HUES64 (cell line): ENCODE measurements around the gene DMD.

ENCODE experiments used
- H3K27ac ChIP-seq: 2 replicates; pipeline ENCODE4 v1.7.0; 2013; ENCODE audit warnings: low read depth, low read length, inconsistent platforms
- H3K27me3 ChIP-seq: 2 replicates; pipeline ENCODE4 v1.6.1; 2013; ENCODE audit warnings: mild to moderate bottlenecking, low read length; ENCODE audit not compliant: insufficient read depth
- H3K36me3 ChIP-seq: 2 replicates; pipeline ENCODE4 v1.6.1; 2013; ENCODE audit warnings: mild to moderate bottlenecking, low read length; ENCODE audit not compliant: insufficient read depth
- H3K4me1 ChIP-seq: 2 replicates; pipeline ENCODE4 v1.6.1; 2013; ENCODE audit warnings: mild to moderate bottlenecking, low read length, moderate library complexity; ENCODE audit not compliant: insufficient read depth
- H3K4me3 ChIP-seq: 2 replicates; pipeline ENCODE4 v1.5.1; 2013; ENCODE audit warnings: mild to moderate bottlenecking, low read length, moderate library complexity
- H3K9ac ChIP-seq: 2 replicates; pipeline ENCODE4 v1.6.1; 2013; ENCODE audit warnings: mild to moderate bottlenecking, low read depth, low read length
- H3K9me3 ChIP-seq: 2 replicates; pipeline ENCODE4 v1.6.1; 2013; ENCODE audit warnings: low read depth, low read length; ENCODE audit not compliant: insufficient read depth
- WGBS: fragments of 150-250, 120-280 bp; methylation state at CpG from one replicate; pipeline ENCODE4 v1.1.7; 2013; ENCODE audit warnings: missing lambda C conversion rate; 5-methylcytosine and 5-hydroxymethylcytosine counted together

The DMD gene

GRCh38 chrX:32421266-32421665 is 790.1 kb downstream of the DMD start:
- H3K4me3 ChIP-seq, result no peak overlapping the region
- no peaks in the 10 kb centered on the region for H3K9me3 ChIP-seq
- no peak overlapping the region for H3K27ac ChIP-seq
- H3K9ac ChIP-seq, result no peak overlapping the region
- H3K4me1 ChIP-seq, result no peaks in the 10 kb centered on the region
- H3K36me3 ChIP-seq, result no peaks in the 10 kb centered on the region
- 86% methylated on average over 3 of the region's 3 CpGs for WGBS
- no peaks in the 10 kb centered on the region for H3K27me3 ChIP-seq

GRCh38 chrX:32408389-32408788 is 803.0 kb downstream of the DMD start:
- Histone ChIP-seq H3K36me3 (no peaks in the 10 kb centered on the region), H3K4me3 (no peak overlapping the region), H3K9me3 (no peaks in the 10 kb centered on the region), H3K9ac (no peak overlapping the region), H3K27me3 (no peaks in the 10 kb centered on the region), H3K27ac (no peak overlapping the region), H3K4me1 (no peaks in the 10 kb centered on the region)
- 54% methylated on average over 3 of the region's 4 CpGs for WGBS

DNA sequence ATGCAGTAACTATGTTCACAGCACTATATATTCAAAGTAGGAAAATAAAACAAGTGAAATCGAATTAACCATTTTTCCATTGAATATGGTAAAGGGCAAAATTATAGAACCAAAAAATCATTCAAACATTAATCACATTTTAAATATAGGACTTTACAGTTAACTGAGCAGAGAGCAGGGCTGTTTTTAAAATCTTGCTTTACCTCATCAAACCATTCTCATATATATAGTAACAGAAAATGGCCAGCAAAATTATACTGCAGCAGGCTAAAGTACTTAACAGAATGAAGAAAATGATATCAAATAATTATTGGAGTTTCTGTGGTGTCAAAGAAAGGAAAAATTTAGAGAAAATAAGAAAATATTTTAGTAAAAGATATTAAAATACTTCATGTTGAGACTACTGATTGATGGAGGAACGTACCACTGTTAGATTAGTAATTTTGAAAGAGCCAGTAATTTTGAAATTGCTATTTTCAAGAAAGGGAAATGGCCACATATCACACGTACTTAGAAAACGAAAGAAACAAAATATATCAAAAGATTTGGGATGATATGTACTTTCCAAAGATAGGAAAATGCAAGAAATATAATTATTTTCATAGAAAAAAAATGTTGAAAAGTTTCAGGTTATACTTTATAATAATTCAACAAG is 813.7 kb downstream of the DMD start:
- WGBS, result 100% methylated on average over 1 of the region's 4 CpGs
- no peaks in the 10 kb centered on the region for H3K27me3 ChIP-seq
- H3K27ac ChIP-seq, result no peak overlapping the region

GRCh38 chrX:32395878-32396277 is 815.5 kb downstream of the DMD start:
- no peak overlapping the region for H3K9ac ChIP-seq
- H3K4me3 ChIP-seq, result no peak overlapping the region
- no peak overlapping the region for H3K27ac ChIP-seq
- WGBS, result 100% methylated on average over 1 of the region's 2 CpGs
- H3K27me3 ChIP-seq, result no peaks in the 10 kb centered on the region
- H3K4me1 ChIP-seq, result no peaks in the 10 kb centered on the region
- no peaks in the 10 kb centered on the region for H3K36me3 ChIP-seq
- no peaks in the 10 kb centered on the region for H3K9me3 ChIP-seq

More for the DNA sequence above, 813.7 kb downstream of the DMD start:
- Histone ChIP-seq H3K9ac (no peak overlapping the region), H3K4me1 (no peaks in the 10 kb centered on the region), H3K36me3 (no peaks in the 10 kb centered on the region), H3K9me3 (no peaks in the 10 kb centered on the region), H3K4me3 (no peak overlapping the region)

GRCh38 chrX:32392655-32393054 is 818.7 kb downstream of the DMD start:
- Histone ChIP-seq H3K36me3 (no peaks in the 10 kb centered on the region), H3K27ac (no peak overlapping the region), H3K9me3 (no peaks in the 10 kb centered on the region), H3K4me1 (no peaks in the 10 kb centered on the region), H3K4me3 (no peak overlapping the region), H3K27me3 (no peaks in the 10 kb centered on the region), H3K9ac (no peak overlapping the region)
- 95% methylated on average over 3 of the region's 4 CpGs for WGBS

DNA sequence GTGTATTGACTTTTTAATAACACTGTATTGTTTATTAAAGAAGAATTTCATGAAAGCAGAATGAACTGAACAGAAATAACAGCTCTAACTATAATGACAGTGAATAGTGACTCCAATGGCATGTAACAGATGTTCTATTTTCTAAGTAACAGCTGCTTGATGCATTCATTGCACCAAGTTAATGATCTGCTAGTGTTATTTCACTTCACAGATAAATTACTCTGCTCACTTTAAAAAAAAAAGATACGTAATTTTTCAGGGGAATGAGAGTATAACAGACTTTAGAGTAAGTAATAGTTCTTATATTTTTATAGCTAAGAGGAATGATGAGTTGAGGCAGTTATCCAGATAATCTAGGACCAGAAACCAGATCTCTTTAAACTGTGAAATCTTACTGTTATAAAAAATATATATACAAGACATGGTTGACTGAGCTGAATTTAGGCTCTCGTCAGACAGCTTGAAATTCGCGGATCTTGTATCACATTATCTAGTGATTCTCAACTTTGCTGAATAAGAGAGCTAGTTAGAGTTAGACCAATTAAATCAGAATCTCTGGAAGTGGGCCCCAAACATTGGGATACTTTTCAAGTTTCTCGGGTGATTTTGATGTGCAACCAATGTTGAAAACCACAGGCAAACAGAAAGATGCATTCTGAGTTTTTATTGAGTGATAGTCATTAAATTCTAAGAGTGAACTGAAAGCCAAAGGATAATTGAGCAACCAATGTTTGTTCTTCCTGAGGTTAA is 840.7 kb downstream of the DMD start:
- no peaks in the 10 kb centered on the region for H3K4me1 ChIP-seq
- no peaks in the 10 kb centered on the region for H3K27me3 ChIP-seq
- H3K9ac ChIP-seq, result no peak overlapping the region

GRCh38 chrX:32293962-32294700 is 917.2 kb downstream of the DMD start:
- no peak overlapping the region for H3K4me3 ChIP-seq
- no peaks in the 10 kb centered on the region for H3K4me1 ChIP-seq
- no peak overlapping the region for H3K27ac ChIP-seq
- H3K9me3 ChIP-seq, result no peaks in the 10 kb centered on the region
- H3K9ac ChIP-seq, result no peak overlapping the region
- no peaks in the 10 kb centered on the region for H3K27me3 ChIP-seq
- 94% methylated on average over 7 of the region's 7 CpGs for WGBS
- H3K36me3 ChIP-seq, result no peaks in the 10 kb centered on the region

More for the DNA sequence above, 840.7 kb downstream of the DMD start:
- Histone ChIP-seq H3K4me3 (no peak overlapping the region), H3K9me3 (no peaks in the 10 kb centered on the region), H3K36me3 (no peaks in the 10 kb centered on the region), H3K27ac (no peak overlapping the region)
- 97% methylated on average over 4 of the region's 5 CpGs for WGBS

DNA sequence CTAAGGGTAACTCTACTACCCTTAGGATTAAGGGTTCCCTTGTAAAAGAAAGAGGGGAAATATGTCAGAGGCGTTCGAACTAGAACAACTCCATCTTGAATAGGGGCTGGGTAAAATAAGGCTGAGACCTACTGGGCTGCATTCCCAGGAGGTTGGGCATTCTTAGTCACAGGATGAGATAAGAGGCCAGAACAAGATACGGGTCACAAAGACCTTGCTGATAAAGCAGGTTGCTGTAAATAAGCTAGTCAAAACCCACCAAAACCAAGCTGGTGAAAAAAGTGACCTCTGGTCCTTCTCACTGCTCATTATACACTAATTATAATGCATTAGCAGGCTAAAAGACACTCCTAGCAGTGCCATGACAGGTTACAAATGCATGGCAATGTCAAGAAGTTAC is 922.0 kb downstream of the DMD start:
- Histone ChIP-seq H3K36me3 (no peaks in the 10 kb centered on the region), H3K4me3 (no peak overlapping the region), H3K4me1 (no peaks in the 10 kb centered on the region), H3K9ac (no peak overlapping the region), H3K27me3 (no peaks in the 10 kb centered on the region), H3K27ac (no peak overlapping the region), H3K9me3 (no peaks in the 10 kb centered on the region)
- whole genome bisulfite sequencing, result 75% methylated on average over 3 of the region's 3 CpGs

- H3K27me3 ChIP-seq, result no peaks in the 10 kb centered on the region
- no peaks in the 10 kb centered on the region for H3K36me3 ChIP-seq
- no peaks in the 10 kb centered on the region for H3K4me1 ChIP-seq
- no peak overlapping the region for H3K9ac ChIP-seq
- 100% methylated on average over 1 of the region's 1 CpG for WGBS
- H3K27ac ChIP-seq, result no peak overlapping the region
- no peak overlapping the region for H3K4me3 ChIP-seq
- no peaks in the 10 kb centered on the region for H3K9me3 ChIP-seq
Observed at GRCh38 chrX:32281853-32282252, 929.5 kb downstream of the DMD start.

DNA sequence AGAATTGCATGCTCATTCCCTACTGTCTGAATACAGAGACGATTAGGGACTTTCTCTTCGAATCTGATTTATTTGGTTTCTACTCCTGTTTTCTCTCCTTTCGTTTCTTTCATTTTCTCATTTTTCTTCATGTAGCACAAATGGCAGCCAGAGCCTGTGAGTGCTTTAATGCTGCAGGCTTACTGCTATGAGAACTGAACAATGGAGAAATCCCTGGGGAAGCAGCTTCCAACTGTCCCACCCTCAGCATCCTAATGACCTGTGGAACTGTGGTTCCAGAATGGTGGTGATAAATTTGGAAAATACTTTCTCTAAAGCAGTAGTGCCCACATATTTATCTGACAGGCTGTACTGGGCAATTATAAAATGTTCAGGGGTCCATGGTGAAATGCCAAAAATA is 930.4 kb downstream of the DMD start:
- Histone ChIP-seq H3K4me1 (no peaks in the 10 kb centered on the region), H3K9me3 (no peaks in the 10 kb centered on the region), H3K4me3 (no peak overlapping the region), H3K36me3 (no peaks in the 10 kb centered on the region), H3K27me3 (no peaks in the 10 kb centered on the region), H3K9ac (no peak overlapping the region), H3K27ac (no peak overlapping the region)
- 96% methylated on average over 3 of the region's 3 CpGs for WGBS

GRCh38 chrX:32280489-32280888 is 930.9 kb downstream of the DMD start:
- Histone ChIP-seq H3K4me1 (no peaks in the 10 kb centered on the region), H3K27ac (no peak overlapping the region), H3K36me3 (no peaks in the 10 kb centered on the region), H3K9me3 (no peaks in the 10 kb centered on the region), H3K27me3 (no peaks in the 10 kb centered on the region), H3K4me3 (no peak overlapping the region), H3K9ac (no peak overlapping the region)
- WGBS, result no CpG with 5 or more reads among the region's 2 CpGs
